HG02870 (cell line): Measurements from ENCODE around the gene CEP170B.

Experiments used
- ATAC-seq: cut with Tn5 transposase; IDR thresholded peaks from one replicate; pipeline ENCODE4 v1.9.1; 2021; ENCODE audit warnings: mild to moderate bottlenecking, moderate library complexity; ENCODE audit not compliant: unreplicated experiment

Gene CEP170B

DNA sequence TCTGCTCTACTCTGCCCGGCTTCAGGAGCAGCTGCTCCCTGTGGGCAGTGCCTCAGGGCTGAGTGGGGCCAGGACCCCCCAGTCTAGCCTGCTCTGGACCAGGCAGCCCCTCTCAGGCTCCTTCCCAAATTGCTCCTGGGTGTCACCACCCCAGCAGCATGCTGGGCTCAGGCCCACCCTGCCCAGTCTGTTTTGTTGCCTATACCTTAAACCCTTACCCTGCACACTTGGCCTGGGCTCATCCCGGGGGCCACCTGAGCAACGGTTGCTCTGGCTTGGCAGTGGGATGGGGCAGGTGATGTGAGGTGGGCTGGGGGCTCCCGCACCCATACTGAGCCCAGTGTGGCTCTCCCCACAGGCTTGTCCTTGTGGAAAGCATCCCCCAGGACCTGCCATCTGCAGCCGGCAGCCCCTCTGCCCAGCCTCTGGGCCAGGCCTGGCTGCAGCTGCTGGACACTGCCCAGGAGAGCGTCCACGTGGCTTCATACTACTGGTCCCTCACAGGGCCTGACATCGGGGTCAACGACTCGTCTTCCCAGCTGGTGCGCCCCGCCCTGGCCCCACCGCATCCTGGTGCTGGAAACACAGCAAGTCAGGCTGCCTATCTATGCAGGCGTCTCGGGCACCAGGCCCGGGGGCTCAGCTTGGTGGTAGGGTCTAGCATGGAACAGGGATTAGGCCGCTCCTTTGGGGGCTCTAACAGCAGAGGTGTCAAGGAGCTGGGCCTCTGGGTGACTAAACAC, 63.5 kb downstream of the CEP170B start:
- ATAC-seq = no peak

- ATAC-seq = no peak
These were observed 64.5 kb downstream of the CEP170B start for GRCh38 chr14:104929268-104930230.

GRCh38 chr14:104930526-104931303, 65.6 kb downstream of the CEP170B start:
- ATAC-seq = no peak

- no peak for ATAC-seq
These were observed 66.3 kb downstream of the CEP170B start for GRCh38 chr14:104931304-104931770.

DNA sequence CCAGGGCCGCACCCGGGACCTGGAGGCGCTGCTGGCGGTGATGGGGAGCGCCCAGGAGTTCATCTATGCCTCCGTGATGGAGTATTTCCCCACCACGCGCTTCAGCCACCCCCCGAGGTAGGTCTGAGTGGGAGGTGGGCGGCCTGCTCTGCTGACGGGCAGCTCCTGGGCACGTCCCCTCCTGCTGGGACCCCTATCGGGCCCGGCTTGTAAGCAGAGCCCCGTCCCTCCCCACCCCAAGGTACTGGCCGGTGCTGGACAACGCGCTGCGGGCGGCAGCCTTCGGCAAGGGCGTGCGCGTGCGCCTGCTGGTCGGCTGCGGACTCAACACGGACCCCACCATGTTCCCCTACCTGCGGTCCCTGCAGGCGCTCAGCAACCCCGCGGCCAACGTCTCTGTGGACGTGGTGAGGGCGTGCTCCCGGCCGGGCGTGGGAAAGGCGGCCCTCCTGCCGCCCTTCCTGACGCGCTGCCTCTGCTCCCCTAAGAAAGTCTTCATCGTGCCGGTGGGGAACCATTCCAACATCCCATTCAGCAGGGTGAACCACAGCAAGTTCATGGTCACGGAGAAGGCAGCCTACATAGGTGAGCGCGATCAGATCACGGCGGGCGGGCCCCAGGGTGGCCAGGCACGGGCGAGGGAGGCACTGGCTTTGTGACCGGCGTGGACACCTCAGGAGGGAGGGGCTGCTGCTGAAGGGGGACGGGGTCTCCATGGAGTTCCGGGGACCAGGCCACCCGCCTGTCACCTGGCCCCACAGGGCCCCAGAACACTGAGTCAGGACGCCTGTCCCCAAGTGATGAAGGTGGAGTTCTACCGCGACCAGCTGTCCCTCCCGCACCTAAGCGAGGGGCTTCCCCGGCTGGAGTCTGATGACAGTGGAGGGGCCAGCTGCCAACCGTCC, 67.0 kb downstream of the CEP170B start:
- no peak for ATAC-seq

DNA sequence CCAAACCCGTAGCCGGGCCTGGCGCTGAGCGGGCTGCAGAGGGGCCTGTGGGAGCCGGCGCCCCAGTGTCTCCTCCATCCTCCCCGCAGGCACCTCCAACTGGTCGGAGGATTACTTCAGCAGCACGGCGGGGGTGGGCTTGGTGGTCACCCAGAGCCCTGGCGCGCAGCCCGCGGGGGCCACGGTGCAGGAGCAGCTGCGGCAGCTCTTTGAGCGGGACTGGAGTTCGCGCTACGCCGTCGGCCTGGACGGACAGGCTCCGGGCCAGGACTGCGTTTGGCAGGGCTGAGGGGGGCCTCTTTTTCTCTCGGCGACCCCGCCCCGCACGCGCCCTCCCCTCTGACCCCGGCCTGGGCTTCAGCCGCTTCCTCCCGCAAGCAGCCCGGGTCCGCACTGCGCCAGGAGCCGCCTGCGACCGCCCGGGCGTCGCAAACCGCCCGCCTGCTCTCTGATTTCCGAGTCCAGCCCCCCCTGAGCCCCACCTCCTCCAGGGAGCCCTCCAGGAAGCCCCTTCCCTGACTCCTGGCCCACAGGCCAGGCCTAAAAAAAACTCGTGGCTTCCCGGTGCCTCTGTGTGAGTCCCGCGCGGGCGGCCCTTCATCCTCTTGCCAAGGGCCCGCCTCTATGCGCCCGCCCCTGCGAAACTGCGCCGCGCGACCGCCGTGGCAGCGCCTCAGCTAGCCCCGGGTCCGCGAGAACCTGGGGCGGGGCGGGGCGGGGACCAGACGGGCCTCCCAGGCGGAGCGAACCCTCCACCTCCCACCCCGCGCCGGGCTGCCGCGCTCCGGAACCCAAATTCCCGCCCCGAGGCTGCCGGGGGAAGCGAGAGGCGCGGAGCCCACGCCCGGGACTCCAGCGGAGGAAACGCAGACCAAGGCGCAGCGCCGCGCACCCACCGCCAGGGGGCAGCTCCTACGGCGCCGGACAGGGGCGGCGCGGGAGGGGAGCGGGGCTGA, 67.9 kb downstream of the CEP170B start:
- ATAC-seq = no peak

GRCh38 chr14:104933746-104934733, 69.0 kb downstream of the CEP170B start:
- no peak for ATAC-seq

- no peak for ATAC-seq
These were observed 70.1 kb downstream of the CEP170B start for GRCh38 chr14:104935026-104935650.

DNA sequence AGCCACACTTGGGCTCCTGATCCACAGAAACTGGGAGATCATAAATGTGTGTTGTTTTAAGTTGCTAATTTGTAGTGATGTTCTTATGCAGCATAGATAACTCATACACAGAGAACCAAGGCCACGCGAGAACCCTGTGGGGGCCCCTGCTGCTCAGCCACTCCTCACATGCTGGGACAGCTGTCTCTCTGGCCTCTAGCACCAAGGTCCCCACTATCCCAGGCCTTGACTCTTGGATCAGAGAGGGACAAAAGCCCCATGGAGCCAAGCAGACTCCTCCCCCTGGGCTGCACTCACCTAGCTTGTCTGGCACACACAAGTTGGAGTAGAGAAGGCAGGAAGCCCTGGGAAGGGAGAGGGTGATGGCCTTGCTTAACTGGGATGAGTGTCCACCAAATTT, 70.9 kb downstream of the CEP170B start:
- ATAC-seq = no peak

DNA sequence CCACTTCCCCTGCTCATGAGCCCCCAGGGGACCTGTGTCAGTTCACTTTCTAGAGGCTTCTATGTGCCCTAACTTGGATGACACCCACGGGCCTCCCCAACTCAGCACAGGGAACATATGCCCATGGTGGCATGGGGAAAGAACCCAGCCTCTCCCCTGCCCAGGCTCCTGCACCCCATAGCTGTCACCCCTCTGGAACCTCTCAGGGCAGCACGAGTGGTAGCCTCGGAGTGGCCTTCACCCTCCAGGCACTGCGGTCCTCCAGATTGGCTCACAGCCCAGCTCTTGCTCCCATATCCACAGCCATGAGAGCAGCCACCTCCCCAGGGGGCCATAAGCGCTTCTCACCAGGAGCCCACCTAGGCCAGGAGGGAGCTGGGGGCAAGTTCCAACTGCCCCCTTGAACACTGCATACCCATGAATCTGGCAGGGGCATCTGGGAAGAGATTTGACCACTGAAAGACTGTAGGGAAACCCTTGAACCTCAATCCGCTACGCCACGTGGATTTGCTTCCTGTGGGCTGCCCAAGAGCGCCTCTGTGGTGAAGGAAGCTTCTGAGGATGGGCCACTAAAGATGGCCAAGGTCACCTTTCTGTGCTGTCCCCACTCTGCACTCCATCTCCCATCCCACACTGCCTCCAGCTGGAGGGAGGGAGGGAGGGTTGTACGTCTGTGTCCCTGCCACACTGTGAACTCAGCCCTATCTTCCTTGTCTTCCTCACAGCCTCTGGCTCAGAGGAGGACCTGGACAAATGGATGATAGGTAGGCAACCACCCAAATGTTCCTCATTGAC, 71.5 kb downstream of the CEP170B start:
- ATAC-seq = no peak

DNA sequence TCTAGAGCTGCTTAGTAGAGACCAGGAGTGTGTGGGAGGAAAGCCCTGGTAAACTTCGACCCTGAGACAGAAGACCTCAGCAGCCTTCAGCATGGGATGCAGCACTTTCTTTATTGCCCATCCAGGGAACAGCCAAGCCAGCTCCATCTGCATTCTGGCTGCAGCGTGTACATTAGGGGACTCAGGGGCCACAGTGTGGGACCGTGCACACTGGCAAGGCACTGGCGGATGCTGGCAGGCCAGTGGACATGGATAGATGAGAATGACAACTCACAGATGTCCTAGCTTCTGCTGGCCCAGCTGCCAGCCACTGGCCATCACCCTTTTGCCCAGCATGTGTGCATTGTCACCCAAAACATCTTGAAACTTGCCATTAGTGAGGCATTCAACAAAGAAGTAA, 72.1 kb downstream of the CEP170B start:
- ATAC-seq = no peak

GRCh38 chr14:104937694-104938365, 72.8 kb downstream of the CEP170B start:
- no peak for ATAC-seq

GRCh38 chr14:104938436-104938835, 73.4 kb downstream of the CEP170B start:
- no peak for ATAC-seq

DNA sequence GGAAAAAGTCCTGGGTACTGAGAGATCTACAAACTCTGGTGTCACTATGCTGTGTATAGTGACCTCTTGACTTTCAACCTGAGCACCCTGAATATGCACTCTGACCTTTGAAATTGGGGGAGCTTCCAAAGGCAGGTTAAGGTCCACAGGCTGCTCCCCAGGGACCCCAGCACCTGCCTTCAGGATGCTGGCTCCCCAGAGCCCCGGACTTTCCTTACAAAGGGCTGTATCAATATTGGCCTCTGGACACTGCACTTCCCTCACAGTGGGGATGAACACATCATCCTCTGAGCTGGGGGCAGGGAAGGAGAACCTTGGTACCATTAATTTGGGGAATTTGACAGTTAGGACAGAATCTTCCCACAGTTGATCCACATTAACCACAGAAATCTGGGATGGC, 73.9 kb downstream of the CEP170B start:
- ATAC-seq = no peak

DNA sequence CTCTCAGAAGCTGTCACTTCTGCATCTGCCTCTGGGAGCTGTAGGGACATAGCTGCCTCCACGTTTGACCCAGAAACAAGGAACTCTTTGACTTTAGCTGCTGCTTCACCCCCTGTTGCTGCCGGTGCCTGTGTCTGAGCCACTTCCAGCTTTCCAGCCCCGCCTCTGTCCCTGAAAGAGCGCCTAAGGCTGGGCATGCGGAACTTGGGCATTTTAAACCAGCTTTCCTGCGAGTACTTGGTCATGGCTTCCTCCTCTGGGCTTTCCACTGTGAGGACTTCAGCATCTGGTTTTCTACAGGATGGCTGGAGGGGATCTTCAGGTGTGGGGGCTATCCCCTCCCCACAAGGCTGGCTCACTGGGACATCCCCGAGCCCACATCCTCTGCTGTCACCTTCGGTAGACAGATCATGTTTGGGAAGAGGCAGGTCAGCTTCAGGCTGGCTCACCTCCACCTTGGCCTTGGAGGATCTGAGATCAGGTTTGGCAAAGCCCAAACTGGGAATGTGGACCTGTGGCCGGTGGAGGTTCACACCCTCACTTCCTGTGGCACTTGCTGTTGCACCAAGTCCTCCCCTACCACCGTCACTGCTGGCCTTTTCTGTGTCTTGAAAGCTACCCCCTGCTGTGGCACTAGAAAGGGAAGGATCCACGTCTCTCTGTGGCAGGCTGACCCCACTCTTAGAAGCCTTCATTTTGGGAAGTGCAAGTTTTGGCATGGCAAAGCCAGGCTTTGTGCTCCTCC, 74.8 kb downstream of the CEP170B start:
- ATAC-seq = no peak
